Omental fat pad (tissue), 4 donors: Measurements from ENCODE around the gene DHX34. TPM values are rescaled to one million over a fixed set of nuclear protein-coding genes. Genes with fewer than 3 reads are reported as not detected.
"Not testable (repeated sequence)": the region's sequence is repeated elsewhere in the genome, so short reads cannot be mapped to it uniquely, and the experiment has no call there.

ENCODE experiments used
- ATAC-seq: fragments of 150-250 bp; one replicate; pipeline ENCODE4 v1.9.1; 2016; ENCODE audit warnings: mild to moderate bottlenecking, moderate library complexity; ENCODE audit not compliant: low FRiP score
- DNase-seq: peaks from one replicate; pipeline ENCODE4 v3.0.0-alpha.2; 2019; ENCODE audit warnings: low spot score
- total RNA-seq, 4 donors: library from RNA; depleted of rRNA; stranded (reverse); fragments of >200 nt; gene quantifications; one replicate each; pipeline ENCODE4 v1.1.0, GENCODE V29; 2016
- TF ChIP-seq, protein P1 (sequence below), 3 donors: fragments of 450-650 bp; IDR thresholded peaks; one replicate each; pipeline ENCODE4 v1.5.1; 2016 to 2017; ENCODE audit warnings: antibody characterized with exemption in 3 of 3, mild to moderate bottlenecking in 3 of 3, moderate library complexity in 2 of 3

The DHX34 gene
- total RNA-seq, 4 donors from 2014 or later = 9.5 to 22.2 (median 14.7) TPM

DNA sequence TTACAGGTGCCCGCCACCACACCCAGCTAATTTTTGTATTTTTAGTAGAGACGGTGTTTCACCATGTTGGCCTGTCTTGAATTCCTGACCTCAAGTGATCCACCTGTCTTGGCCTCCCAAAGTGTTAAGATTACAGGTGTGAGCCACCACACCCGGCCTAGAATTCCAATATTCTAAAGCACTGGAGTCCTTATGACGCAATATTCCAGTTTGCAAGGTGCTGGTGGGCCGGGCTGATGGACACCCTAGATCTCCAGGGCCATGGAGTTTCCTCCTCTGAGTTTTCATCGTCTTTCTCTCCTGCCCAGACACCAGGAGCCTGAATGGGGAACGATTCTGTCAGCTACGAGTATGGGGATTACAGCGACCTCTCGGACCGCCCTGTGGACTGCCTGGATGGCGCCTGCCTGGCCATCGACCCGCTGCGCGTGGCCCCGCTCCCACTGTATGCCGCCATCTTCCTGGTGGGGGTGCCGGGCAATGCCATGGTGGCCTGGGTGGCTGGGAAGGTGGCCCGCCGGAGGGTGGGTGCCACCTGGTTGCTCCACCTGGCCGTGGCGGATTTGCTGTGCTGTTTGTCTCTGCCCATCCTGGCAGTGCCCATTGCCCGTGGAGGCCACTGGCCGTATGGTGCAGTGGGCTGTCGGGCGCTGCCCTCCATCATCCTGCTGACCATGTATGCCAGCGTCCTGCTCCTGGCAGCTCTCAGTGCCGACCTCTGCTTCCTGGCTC, 8.5 kb upstream of the DHX34 start:
- TF ChIP-seq, protein P1, sequence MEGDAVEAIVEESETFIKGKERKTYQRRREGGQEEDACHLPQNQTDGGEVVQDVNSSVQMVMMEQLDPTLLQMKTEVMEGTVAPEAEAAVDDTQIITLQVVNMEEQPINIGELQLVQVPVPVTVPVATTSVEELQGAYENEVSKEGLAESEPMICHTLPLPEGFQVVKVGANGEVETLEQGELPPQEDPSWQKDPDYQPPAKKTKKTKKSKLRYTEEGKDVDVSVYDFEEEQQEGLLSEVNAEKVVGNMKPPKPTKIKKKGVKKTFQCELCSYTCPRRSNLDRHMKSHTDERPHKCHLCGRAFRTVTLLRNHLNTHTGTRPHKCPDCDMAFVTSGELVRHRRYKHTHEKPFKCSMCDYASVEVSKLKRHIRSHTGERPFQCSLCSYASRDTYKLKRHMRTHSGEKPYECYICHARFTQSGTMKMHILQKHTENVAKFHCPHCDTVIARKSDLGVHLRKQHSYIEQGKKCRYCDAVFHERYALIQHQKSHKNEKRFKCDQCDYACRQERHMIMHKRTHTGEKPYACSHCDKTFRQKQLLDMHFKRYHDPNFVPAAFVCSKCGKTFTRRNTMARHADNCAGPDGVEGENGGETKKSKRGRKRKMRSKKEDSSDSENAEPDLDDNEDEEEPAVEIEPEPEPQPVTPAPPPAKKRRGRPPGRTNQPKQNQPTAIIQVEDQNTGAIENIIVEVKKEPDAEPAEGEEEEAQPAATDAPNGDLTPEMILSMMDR (IDR thresholded peaks at IDR 0.05) = no peak
- ATAC-seq (no peak), DNase-seq (no peak)

DNA sequence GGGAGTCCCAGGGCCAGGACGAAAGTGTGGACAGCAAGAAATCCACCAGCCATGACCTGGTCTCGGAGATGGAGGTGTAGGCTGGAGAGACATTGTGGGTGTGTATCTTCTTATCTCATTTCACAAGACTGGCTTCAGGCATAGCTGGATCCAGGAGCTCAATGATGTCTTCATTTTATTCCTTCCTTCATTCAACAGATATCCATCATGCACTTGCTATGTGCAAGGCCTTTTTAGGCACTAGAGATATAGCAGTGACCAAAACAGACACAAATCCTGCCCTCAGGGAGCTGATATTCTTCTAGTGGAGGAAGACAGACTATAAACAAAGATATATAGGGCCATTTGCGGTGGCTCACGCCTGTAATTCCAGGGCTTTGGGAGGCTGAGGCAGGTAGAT, 7.4 kb upstream of the DHX34 start:
- ATAC-seq = no peak
- TF ChIP-seq, protein P1 (IDR thresholded peaks at IDR 0.05) = no peak
- no peak for DNase-seq

DNA sequence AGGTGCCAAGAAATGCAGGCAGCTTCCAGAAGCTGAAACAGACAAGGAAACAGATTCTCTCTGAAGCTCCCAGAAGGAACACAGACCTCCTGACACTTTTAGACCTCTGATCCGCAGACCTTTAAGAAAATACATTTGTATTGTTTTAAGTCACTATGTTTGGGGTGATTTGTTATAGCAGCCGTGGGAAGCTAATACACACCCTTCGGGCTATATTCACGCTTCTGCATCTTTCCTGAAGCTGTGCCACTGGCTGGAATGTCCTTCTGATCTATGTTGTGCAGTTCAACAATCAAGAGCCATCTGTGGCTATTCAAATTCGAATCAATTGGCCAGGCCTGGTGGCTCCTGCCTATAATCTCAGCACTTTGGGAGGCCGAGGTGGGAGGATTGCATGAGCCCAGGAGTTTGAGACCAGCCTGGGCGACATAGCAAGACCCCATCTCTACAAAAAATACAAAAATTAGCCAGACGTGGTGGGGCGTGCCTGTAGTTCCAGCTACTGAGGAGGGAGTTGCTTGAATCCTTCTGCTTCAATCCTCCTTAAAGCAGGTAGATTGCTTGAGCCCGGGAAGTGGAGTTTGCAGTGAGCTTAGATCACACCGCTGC, 5.8 kb upstream of the DHX34 start:
- DNase-seq = no peak
- ATAC-seq = no peak
- TF ChIP-seq, protein P1 (IDR thresholded peaks at IDR 0.05) = no peak

DNA sequence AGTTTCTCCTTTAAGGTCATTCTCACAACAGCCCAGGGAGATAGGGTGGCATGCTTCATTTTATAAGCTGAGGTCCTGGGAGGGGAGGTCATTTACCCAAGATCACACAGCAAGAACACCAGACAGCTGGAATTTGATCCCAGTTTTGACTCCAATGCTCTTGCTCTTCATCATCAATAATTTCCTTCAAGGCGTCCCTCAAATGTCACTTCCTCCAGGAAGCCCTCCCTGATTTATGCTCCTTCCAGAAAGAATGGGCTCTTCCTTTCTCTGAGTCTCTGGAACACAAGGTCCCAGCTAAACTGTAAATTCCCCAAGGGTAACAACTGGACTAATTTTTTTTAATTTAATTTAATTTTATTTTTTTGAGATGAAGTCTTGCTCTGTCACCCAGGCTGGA, 4.7 kb upstream of the DHX34 start:
- ATAC-seq (no peak), DNase-seq (no peak)
- TF ChIP-seq, protein P1 (IDR thresholded peaks at IDR 0.05) = no peak

GRCh38 chr19:47346024-47346423, 3.1 kb upstream of the DHX34 start:
- not testable (repeated sequence) for ATAC-seq, DNase-seq

DNA sequence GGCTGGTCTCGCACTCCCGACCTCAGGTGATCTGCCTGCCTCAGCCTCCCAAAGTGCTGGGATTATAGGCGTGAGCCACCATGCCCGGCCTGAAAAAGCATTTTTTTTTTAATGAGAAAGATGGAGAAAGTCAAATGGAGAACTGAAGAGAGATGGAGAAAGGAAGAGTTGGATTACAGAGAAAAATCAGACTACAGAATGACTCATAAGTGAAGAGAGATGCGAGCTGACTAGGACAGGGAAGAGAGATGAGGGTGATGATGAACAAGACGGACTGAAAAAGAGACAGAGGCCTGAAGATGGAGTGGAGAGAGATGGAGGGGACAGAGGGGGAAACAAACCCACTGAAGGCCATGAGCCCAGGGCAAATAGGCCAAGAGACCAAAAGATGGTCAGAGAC, 1.5 kb downstream of the DHX34 start:
- DNase-seq (no peak), ATAC-seq (no peak)
- TF ChIP-seq, protein P1 (IDR thresholded peaks at IDR 0.05) = no peak

DNA sequence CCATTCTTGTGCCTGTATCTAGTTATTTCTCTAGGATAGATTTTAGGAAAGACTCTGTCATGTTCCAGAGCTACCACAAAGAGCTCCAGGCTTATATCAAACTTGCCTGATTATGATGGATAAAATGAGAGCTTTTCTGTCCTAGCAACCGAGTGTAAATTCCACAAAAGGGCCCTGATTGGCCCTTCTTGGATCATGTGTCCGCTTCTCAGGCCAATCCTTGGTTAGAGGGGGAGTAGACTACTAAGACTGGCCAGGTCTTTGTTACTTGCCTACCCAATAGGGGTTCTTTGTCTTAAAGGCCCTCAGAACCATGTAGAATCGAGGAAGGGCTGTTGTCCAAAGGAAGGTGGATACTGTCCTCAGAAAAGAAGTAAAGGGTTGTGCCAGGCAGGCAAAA, 2.4 kb downstream of the DHX34 start:
- ATAC-seq (no peak), DNase-seq (no peak)
- TF ChIP-seq, protein P1 (IDR thresholded peaks at IDR 0.05) = no peak
